ENCODE results near the gene HOXD13.

The HOXD13 gene

DNA sequence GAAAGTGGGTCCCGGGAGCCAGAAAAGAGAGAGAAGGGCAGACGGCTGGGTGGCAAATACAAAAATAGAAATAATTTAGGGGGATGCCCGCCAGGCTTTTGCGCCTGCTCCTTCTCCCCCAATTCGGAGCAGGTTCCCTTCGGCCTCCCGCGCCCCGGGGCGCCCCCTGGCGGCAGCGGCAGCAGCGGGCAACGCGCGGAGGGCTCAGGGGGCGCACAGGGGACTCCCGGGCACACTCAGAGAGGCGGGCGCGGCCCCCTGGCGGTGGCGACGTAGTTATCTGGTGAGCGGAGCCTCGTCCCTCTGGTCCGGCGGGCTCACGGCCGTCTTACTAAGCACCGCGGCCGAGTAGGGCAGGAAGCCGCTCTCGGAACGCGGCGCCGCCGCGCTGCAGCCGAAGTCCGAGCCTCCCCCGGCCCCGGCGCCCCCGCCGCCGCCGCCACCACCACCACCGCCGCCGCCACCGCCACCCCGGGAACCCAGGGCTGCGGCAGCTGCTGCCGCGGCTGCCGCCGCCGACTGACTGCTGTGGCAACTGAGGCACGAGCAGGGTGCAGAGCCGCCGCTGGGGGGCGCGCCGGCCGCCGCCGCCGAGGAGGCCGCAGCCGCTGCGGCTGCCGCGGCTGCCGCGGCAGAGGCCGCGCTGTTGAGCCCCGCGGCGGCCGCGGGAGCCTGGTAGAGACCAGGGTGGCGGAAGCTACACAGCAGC lies 12.5 kb upstream of the HOXD13 start:
- Histone ChIP-seq H3K36me3 (ENCODE audit: low read length) (no peaks in the 10 kb centered on the region), H3K9me2 (replicated peaks; ENCODE audit: insufficient read depth, low read length) (no peaks in the 10 kb centered on the region), H3K27me3 (ENCODE audit: low read length) (no peaks in the 10 kb centered on the region), H4K20me1 (ENCODE audit: low read depth, low read length) (no peaks in the 10 kb centered on the region), H3K27ac (ENCODE audit: low read depth, low read length) (no peak overlapping the region), H3K4me3 (ENCODE audit: insufficient read depth, low read length, poor library complexity, severe bottlenecking) (no peak overlapping the region), H3F3A (ENCODE audit: insufficient read depth) (no peaks in the 10 kb centered on the region), H2AFZ (ENCODE audit: low read depth, low read length, severe bottlenecking) (no peak overlapping the region), H3K4me2 (ENCODE audit: low read depth, low read length, poor library complexity, severe bottlenecking) (no peak overlapping the region), H3K79me2 (ENCODE audit: insufficient read depth, low read length) (no peaks in the 10 kb centered on the region), H3K9ac (ENCODE audit: low read length) (no peak overlapping the region), H3K9me3 (ENCODE audit: insufficient read depth, low read length) (no peaks in the 10 kb centered on the region)
- no peak for TF ChIP-seq EZH2phosphoT487 (conservative IDR thresholded peaks at IDR 0.05; ENCODE audit: low read length)
- TF ChIP-seq, protein P1, sequence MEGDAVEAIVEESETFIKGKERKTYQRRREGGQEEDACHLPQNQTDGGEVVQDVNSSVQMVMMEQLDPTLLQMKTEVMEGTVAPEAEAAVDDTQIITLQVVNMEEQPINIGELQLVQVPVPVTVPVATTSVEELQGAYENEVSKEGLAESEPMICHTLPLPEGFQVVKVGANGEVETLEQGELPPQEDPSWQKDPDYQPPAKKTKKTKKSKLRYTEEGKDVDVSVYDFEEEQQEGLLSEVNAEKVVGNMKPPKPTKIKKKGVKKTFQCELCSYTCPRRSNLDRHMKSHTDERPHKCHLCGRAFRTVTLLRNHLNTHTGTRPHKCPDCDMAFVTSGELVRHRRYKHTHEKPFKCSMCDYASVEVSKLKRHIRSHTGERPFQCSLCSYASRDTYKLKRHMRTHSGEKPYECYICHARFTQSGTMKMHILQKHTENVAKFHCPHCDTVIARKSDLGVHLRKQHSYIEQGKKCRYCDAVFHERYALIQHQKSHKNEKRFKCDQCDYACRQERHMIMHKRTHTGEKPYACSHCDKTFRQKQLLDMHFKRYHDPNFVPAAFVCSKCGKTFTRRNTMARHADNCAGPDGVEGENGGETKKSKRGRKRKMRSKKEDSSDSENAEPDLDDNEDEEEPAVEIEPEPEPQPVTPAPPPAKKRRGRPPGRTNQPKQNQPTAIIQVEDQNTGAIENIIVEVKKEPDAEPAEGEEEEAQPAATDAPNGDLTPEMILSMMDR (IDR thresholded peaks at IDR 0.05; ENCODE audit: insufficient read depth, low read length, poor library complexity, severe bottlenecking): no peak

DNA sequence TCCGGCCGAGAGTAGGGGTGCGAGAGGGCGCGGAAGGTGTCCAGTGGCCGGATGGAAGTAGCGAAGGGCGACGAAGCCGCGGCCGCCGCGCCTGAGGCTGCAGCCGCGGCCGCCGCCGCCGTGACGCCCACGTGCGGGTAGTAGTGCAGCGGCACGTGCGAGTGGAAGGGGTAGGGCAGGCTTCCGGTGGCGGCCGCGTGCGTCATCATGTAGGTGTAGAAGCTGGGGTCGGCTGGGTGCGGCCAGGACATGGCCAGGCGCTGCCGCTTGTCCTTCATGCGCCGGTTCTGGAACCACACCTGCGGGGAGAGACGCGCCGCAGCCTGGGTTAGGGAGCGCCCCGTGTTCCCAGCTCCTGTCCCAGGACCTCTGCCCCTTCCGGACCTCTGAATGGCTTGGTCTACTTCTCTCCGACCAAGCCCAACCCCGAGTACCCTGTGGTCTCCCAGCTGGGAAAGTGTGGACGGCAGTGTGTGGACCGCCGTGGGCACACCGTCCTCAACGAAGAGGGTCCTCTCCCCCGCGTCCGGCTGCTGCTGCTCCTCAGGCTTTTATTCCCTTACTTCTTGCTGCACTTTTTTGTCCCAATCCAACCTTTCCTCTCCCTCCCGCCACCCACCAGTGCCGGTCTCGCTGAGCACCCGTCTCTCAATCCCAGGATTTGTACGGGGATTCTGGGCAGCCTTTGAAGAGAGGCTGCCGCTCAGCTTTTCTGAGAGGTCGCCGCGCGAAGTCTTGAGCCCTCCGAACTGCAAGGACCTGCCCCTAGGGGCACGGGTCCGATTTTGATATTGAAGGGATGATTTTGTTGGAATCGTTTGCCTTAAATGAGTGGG lies 11.8 kb upstream of the HOXD13 start:
- TF ChIP-seq EZH2phosphoT487 (conservative IDR thresholded peaks at IDR 0.05; ENCODE audit: low read length): no peak
- TF ChIP-seq, protein P1 (IDR thresholded peaks at IDR 0.05; ENCODE audit: insufficient read depth, low read length, poor library complexity, severe bottlenecking): no peak
- Histone ChIP-seq H3K36me3 (ENCODE audit: low read length) (no peaks in the 10 kb centered on the region), H3K27me3 (ENCODE audit: low read length) (no peaks in the 10 kb centered on the region), H3K9me2 (replicated peaks; ENCODE audit: insufficient read depth, low read length) (no peaks in the 10 kb centered on the region), H3K27ac (ENCODE audit: low read depth, low read length) (no peak overlapping the region), H2AFZ (ENCODE audit: low read depth, low read length, severe bottlenecking) (no peak overlapping the region), H4K20me1 (ENCODE audit: low read depth, low read length) (no peaks in the 10 kb centered on the region), H3K4me3 (ENCODE audit: insufficient read depth, low read length, poor library complexity, severe bottlenecking) (no peak overlapping the region), H3K9me3 (ENCODE audit: insufficient read depth, low read length) (no peaks in the 10 kb centered on the region), H3F3A (ENCODE audit: insufficient read depth) (no peaks in the 10 kb centered on the region), H3K79me2 (ENCODE audit: insufficient read depth, low read length) (no peaks in the 10 kb centered on the region), H3K9ac (ENCODE audit: low read length) (no peak overlapping the region), H3K4me2 (ENCODE audit: low read depth, low read length, poor library complexity, severe bottlenecking) (no peak overlapping the region)

DNA sequence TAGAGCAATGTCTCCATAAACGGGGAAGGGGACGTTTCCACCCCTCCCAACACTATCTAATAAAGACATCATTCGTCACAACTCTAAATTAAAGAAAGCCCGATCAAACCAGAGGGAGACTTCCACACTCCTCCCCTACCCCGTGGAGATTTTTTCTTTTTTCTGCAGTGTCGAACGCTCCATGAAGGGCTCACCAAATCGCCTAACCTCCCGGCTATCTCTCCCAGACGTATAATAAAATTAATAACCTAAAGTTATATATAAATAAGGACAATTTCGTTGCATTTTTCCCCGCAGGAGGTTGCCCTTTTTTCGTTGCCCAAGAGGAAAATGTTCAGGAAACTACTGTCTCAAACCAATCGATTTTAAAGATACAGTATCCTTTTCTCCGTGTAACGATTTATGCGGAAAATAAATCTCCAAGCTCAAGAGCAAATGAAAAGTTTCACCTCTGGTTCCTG lies 11.1 kb upstream of the HOXD13 start:
- Histone ChIP-seq H3K4me2 (ENCODE audit: low read depth, low read length, poor library complexity, severe bottlenecking) (no peak overlapping the region), H3K27me3 (ENCODE audit: low read length) (no peaks in the 10 kb centered on the region), H3F3A (ENCODE audit: insufficient read depth) (no peaks in the 10 kb centered on the region), H3K4me3 (ENCODE audit: insufficient read depth, low read length, poor library complexity, severe bottlenecking) (no peak overlapping the region), H3K36me3 (ENCODE audit: low read length) (no peaks in the 10 kb centered on the region), H3K9me3 (ENCODE audit: insufficient read depth, low read length) (no peaks in the 10 kb centered on the region), H4K20me1 (ENCODE audit: low read depth, low read length) (no peaks in the 10 kb centered on the region), H2AFZ (ENCODE audit: low read depth, low read length, severe bottlenecking) (no peak overlapping the region), H3K9me2 (replicated peaks; ENCODE audit: insufficient read depth, low read length) (no peaks in the 10 kb centered on the region), H3K9ac (ENCODE audit: low read length) (no peak overlapping the region), H3K27ac (ENCODE audit: low read depth, low read length) (no peak overlapping the region), H3K79me2 (ENCODE audit: insufficient read depth, low read length) (no peaks in the 10 kb centered on the region)
- no peak for TF ChIP-seq EZH2phosphoT487 (conservative IDR thresholded peaks at IDR 0.05; ENCODE audit: low read length)
- TF ChIP-seq, protein P1 (IDR thresholded peaks at IDR 0.05; ENCODE audit: insufficient read depth, low read length, poor library complexity, severe bottlenecking): no peak
